H1 (cell line): ENCODE data around the gene PAX5. TPM values are rescaled to one million over a fixed set of nuclear protein-coding genes. Genes with fewer than 3 reads are reported as not detected.

ENCODE experiments used
- EP300 ChIP-seq, 2 experiments: IDR thresholded peaks; 1 replicate in 1 of 2; 2 replicates in 1 of 2; pipeline ENCODE4 v1.6.1; 2011 to 2012; ENCODE audit warnings: low read depth in 2 of 2, low read length in 2 of 2, mild to moderate bottlenecking in 2 of 2, borderline replicate concordance in 1 of 2, inconsistent platforms in 1 of 2, moderate library complexity in 1 of 2
- polyA plus RNA-seq, 7 experiments: library from polyadenylated mRNA; depleted of rRNA in 3 of 7; stranded (reverse) in 5 of 7; unstranded in 2 of 7; fragments of >200 nt in 5 of 7; fragments of 200-250 nt in 2 of 7; gene quantifications; 1 replicate in 5 of 7; 2 replicates in 1 of 7; 4 replicates in 1 of 7; pipeline versions ENCODE4 v1.2.1 to v1.2.3, GENCODE V29; 2011 to 2013; ENCODE audit warnings: missing spikeins in 2 of 7, mixed read lengths in 2 of 7
- total RNA-seq: library from RNA; stranded (reverse); fragmentation: NEBNext Ultra II Directional; extraction: Animal tissue kit (Norgen Biotek cat#: 25700); gene quantifications from 2 replicates; pipeline ENCODE4 v1.2.1, GENCODE V29; 2021

PAX5 gene
- total and polyA plus RNA-seq, 2 of the 8 experiments (the other 6 are each of a cell fraction or from before 2014, with no cell fraction given): 0.29 to 0.43 TPM

DNA sequence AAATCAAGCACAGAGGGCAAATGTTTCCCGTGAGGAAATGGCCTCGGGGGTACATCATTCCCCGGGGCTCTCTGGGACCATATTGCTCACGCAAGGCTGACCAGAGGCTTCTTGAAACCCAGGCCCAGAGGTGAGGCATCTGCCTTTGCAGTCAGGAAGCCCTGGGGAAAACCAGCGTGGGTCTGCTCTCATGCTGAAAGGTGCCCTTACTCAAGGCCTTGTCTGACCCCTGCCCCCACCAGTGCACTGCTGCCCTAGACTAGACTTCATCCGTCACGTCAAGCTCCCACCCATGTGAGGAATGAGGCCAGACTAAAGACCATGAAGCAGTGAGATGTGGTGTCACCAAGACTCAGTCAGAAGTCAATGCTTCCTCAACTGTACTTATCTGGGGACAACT lies 66.1 kb downstream of the PAX5 start (continued):
- TF ChIP-seq EP300 (IDR thresholded peaks at IDR 0.05; ENCODE audit: borderline replicate concordance in 1 of 2, low read depth in 2 of 2, low read length in 2 of 2): no peak
